ENCODE results near the gene ADAMTS3.

Gene ADAMTS3

DNA sequence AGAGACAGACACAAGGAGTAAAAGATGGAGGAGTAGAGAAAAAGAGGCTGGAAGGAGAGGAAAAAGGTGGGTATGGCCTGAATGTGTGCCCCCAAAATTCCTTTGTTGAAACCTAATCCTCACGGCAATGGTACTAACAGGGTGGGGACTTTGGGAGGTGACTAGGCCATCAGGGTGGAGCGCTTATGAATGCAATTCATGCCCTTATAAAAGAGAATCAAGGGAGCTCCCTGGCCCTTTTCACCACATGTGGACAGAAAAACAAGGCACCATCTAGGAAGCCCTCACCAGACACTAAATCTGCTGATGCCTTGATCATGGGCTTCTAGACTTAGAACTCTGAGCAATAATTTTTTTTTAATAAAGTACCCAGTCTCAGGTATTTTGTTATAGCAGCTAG lies 282.1 kb downstream of the ADAMTS3 start:
- no peak for DNase-seq (ENCODE audit: low read depth)

DNA sequence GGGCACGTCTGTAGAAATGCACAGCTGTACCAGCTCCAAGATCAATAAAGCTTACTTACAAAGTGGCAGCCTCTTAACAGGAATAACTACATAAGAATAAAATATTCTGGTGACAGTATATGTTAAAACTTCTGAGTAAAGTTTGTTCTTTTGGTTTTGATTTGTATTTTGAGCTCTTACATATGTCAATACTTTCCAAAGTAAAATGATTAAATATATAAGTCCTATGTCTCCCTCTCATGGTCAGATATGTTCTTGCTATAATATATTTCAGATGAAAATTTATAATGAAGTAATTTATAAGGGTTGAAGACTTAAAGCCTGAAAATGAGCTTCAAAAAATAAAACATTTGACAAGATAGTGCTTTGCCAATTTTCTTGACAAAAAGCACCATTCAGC lies 282.8 kb downstream of the ADAMTS3 start:
- DNase-seq (ENCODE audit: low read depth), result no peak

DNA sequence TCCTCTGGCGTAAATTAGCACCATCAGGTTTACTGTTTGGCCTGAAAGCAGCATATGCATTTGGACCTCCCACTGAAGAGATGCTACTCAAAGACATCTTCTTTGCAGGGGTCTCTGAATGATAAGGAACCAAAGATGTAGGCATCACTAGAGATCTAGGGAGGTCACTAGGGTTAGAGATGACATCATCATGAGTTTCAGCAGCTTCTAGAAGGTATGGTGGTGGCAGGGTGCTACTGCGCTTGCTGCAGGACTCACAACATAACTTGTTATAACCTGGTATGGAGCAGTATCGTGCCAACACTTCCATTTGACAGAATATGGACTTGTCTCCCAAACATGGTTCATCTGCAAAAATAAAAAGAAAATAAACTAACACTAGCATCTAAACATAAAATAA lies 285.7 kb downstream of the ADAMTS3 start:
- no peak for DNase-seq (ENCODE audit: low read depth)

DNA sequence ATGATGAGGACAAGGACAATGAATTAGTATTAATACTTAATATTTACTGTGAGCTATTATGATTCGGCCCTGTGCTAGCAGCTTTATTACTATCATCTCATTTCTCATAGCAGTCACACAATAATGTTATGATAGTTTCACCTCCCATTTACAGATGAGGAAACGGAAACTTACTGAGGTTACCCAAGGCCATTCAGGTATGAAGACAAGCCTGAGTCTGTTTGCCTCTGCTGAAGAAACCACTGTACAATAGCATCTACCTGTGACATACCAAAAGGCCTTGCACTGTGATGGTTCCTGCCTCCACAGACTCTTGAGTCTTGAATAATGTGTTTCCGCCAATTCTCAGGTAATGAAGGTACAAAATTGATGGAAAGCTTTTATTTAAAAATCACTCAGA lies 288.8 kb downstream of the ADAMTS3 start:
- DNase-seq (ENCODE audit: low read depth), result no peak

DNA sequence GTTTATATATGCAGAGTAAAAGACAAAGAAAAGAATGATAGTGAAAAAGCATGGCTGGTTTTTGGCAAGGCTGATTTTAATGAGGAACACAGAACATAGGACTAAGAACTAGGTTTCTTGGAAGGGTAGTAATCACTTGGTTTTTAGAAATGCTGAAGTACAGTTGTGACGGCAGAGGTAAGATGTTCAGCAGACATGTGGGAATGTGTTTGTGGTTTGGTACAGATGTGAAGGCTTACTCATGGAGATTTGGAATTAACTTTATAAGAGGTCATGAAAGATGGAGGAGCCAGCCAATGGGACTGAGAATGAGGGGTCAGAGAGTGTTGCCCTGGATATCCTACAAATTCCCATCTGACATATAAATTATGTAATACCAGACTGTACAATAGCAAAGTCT lies 293.6 kb downstream of the ADAMTS3 start:
- DNase-seq (ENCODE audit: low read depth), result no peak

DNA sequence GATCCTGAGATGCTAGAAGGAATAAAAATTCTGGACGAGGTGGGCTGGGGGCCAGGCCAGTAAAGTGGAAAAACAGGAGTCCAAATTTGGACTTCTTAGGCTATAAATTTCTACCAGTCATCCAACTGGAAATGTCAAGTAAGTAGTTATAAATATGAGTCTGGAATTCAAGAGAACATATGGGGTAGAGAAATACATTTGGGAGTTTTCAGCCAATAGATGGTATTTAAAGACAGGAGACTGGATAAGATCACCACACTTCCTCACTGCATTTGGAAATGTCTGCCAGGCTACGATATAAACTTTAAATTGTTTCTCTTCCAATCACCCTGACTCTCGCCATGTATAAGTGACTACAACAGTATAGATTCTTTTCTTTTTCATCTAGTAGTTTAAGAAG lies 294.8 kb downstream of the ADAMTS3 start:
- DNase-seq (ENCODE audit: low read depth), result no peak

DNA sequence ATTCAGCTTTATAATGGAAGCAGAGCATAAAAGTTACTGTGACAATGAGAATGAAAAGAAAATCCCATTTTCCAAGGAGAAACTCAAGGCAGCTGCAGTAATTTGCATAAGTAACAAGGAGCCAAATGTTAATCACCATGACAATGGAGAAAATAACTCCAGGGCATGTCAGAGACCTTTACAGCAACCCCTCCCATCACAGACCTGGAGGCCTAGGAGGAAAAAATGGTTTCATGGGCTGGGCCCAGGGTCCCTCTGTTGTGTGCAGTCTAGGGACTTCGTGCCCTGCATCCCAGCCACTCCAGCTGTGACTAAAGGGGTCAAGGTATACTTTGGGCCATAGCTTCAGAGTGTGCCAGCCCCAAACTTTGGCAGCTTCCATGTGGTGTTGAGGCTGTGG lies 313.8 kb downstream of the ADAMTS3 start:
- DNase-seq (ENCODE audit: low read depth), result no peak

DNA sequence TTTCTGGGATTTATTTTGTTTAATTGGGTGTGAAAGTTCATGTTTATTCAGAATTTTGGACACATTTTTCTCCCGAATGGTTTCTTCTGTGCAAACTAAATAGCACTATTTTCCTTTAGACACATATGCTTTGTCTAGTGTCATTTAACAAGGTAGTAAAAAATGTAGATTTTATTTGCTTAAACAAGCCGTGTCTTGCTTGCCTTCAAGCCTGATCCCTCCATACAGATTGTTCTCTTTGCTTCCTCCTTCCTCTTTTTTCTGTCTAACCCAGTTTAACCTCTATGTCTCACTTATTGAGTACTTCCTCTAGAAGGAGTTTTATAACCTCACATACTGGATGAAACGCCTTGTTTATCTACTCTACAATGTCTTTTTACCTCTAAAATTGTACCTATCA lies 325.4 kb downstream of the ADAMTS3 start:
- no peak for DNase-seq (ENCODE audit: low read depth)

DNA sequence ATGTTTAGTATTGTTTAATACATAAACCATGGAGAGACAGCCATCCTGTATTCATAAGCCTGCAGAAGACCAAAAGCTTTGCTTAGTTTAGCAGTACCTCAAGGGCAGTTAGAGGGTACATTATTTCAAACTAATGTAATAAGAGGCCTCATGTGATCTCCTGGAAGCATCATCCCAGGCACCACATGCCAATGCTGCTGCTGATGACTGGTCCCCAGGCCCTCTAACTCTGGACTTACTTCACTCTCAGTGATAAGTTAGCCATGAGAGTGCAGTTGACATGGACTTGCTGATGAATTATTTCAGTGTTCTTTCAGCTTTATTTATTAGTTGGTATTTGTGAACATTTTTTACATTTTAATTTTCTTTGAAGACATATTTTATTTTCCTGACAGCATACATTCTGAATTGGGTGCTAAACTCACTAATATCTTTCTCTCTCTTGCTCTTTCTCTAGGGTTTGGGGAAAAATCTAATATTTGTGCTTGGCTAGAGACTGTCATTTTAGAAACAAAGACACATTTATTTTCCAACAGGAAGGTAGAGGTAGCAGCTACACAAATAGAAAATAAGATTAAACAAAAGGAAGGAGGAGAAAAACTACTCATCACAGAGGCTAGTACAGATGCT lies 329.4 kb downstream of the ADAMTS3 start:
- DNase-seq (ENCODE audit: low read depth), result no peak

All from activated T-helper 9 cell treated with anti-CD3 and anti-CD28 coated beads, Interleukin-2, amount 50 U/mL, for 16 hours (primary cell).